RWPE1 (cell line): Measurements from ENCODE around the gene NCF2.

Experiments used
- CTCF ChIA-PET: fragments of 350-600 bp; sonication (Branson Sonifier 250); formaldehyde crosslinking; extraction: SDS; loops from one replicate; lab custom pipeline; 2021; lab: Yijun Ruan, JAX
- POLR2A ChIA-PET: fragments of 400-600 bp; formaldehyde crosslinking; extraction: SDS; loops from one replicate; lab custom pipeline; 2020; ENCODE audit warnings: antibody characterized with exemption; ENCODE audit not compliant: low non-redundant PET; lab: Yijun Ruan, JAX
- DNase-seq: peaks from one replicate; pipeline ENCODE4 v3.0.0; 2012; ENCODE audit warnings: low spot score
- H3K27ac ChIP-seq: fragments of 450-650 bp; 2 replicates; pipeline ENCODE4 v1.5.1; 2017
- TF ChIP-seq, protein P1 (sequence below): fragments of 450-650 bp; conservative IDR thresholded peaks from 2 replicates; pipeline ENCODE4 v1.5.1; 2017; ENCODE audit warnings: low read depth, mild to moderate bottlenecking

The NCF2 gene

DNA sequence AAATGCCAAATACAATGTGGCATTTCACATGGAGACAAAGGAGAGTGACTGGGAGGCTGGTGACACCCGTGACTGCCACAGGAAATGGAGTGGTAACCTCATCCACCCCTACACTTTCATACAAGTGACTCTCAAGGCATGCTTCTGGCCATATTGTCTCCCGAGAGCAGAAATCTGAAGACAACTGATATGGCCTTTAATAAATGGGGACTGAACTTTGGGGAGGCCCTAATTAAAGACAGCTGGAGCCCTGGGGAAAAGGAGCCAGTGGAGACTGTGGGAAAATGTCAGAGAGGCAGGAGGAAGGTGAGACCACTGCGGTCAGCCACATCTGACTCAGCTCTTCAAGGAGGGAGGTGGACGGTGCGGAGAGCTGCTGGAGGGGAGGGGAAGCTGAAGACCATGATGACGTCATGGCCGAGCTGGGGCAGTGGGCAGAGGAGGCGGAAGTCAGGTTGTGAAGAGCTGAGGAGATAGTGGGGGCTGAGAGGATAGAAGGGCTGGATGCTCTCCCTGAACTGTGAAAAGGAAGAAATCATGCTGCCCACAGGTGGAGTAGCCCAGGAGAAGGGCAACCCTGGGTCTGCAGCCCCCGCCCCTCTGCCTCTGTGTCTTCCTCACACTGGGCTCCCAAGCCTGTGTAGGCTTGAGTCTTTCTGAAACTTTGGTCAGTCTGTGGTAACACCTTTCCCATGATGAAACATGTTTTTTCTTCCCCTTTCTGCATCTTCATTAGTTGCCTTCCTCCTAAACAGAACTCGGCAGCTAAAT is 14.0 kb upstream of the NCF2 start:
- TF ChIP-seq, protein P1, sequence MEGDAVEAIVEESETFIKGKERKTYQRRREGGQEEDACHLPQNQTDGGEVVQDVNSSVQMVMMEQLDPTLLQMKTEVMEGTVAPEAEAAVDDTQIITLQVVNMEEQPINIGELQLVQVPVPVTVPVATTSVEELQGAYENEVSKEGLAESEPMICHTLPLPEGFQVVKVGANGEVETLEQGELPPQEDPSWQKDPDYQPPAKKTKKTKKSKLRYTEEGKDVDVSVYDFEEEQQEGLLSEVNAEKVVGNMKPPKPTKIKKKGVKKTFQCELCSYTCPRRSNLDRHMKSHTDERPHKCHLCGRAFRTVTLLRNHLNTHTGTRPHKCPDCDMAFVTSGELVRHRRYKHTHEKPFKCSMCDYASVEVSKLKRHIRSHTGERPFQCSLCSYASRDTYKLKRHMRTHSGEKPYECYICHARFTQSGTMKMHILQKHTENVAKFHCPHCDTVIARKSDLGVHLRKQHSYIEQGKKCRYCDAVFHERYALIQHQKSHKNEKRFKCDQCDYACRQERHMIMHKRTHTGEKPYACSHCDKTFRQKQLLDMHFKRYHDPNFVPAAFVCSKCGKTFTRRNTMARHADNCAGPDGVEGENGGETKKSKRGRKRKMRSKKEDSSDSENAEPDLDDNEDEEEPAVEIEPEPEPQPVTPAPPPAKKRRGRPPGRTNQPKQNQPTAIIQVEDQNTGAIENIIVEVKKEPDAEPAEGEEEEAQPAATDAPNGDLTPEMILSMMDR: no peak
- H3K27ac ChIP-seq: no peak overlapping the region
- ChIA-PET CTCF (no interaction called here), POLR2A (no interaction called here)
- DNase-seq: no peak

DNA sequence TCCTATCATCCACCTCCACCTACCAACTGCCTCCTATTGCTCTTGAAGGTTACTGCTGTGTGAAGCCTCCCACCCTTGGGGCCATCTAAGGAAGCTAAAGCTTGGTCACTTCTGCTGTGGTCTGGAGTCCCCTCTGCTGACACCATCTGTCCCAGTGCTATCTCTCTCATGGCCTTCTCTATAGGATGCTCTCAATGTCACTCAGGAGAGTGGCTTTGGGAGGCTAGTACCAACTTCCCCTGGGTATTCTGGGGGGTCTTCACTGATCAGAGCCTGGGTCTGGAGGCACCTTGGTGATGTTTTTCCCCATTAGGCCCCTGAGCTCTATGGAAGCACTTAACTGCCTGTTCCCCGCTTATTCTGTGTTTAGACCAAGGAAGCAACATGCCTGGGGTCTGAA is 12.3 kb upstream of the NCF2 start:
- CTCF ChIA-PET: interaction anchor here (0.6 to 0.7 kb wide), 2 partner anchors 309 to 512 kb away, joined by 4 read pairs; no protein-coding TSS in a partner anchor
- DNase-seq: no peak
- H3K27ac ChIP-seq: no peak overlapping the region
- POLR2A ChIA-PET: no interaction called here
- TF ChIP-seq, protein P1: no peak

DNA sequence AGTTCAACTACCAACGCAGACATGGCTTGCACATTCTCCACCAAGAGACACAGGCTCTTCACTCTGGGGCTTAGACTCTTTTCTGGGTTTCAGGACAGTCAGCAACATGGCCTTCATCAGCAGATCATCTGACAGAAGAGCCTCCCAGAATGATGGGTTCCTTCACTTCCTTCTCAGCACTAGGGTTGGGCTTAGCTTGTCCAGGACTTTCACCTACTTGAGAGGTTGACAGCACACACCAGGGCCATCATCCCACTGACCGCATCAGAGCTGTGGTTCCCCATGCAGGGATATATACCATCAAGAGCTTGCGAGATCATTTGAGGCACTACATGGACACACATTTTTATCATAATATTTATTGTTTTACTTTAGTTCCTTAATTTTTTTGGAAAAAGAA is 10.4 kb upstream of the NCF2 start:
- DNase-seq: no peak
- TF ChIP-seq, protein P1: no peak
- ChIA-PET CTCF (interaction anchor here (0.8 to 1.1 kb wide), 2 partner anchors 15 to 33 kb away, joined by 3 read pairs; no protein-coding TSS in a partner anchor), POLR2A (no interaction called here)
- no peak overlapping the region for H3K27ac ChIP-seq

DNA sequence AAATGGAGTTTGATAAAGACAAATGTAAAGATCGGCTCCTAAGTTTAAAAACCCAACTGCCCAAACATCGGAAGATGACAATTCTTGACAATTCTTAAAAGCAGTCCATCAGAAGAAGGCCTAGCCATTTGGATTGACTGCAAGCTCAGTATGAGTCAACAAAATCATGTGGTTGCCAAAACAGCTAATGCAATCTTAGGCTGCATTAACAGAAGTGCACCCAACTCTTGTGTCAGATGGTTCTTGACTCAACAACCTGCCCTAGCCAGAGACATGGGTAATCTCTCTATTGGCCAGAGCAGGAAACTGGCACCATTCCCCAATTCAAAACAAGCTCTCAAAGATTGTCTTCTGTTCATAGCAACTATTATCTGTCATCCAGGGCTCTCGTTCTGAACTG is 9.9 kb upstream of the NCF2 start:
- ChIA-PET POLR2A (no interaction called here), CTCF (interaction anchor here (0.8 to 1.1 kb wide), 2 partner anchors 15 to 33 kb away, joined by 3 read pairs; no protein-coding TSS in a partner anchor)
- H3K27ac ChIP-seq: no peak overlapping the region
- DNase-seq: no peak
- TF ChIP-seq, protein P1: no peak

- CTCF ChIA-PET: no interaction called here
- no peak for DNase-seq
- POLR2A ChIA-PET: no interaction called here
- H3K27ac ChIP-seq: no peak overlapping the region
- TF ChIP-seq, protein P1: no peak
Observed at GRCh38 chr1:183598386-183598785, 8.1 kb upstream of the NCF2 start.

DNA sequence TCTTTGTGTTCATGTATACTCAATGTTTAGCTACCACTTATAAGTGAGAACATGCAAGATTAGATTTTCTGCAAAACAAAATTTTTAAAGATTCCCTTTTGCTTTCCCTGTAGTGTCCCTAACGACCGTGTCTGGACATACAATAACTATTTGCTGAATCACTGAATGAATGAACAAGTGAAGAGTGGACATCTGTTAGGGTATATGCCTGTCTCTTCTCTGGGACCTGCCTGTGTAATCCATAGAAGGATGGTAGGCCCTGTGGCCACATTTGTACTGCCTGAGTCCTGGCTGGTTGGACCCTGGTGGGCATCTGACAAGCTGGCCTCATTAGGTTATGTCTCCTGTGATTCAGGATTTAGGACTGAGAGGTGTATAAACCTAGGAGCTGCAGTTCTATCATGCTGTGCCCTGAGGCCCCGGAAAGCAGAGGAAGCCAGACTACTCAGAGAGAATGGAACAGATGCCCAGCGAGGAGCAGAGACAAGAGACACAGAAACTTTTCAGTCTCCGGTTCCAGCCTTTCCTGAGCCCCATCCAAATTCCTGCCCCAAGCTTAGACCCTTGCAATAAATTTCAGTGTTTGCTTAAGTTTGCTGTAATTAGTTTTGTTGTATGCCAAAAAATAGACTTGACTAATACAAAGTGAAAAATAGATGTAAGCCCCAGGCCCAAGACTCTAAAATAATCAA is 7.5 kb upstream of the NCF2 start:
- TF ChIP-seq, protein P1: no peak
- no peak overlapping the region for H3K27ac ChIP-seq
- ChIA-PET CTCF (no interaction called here), POLR2A (no interaction called here)
- no peak for DNase-seq
